Aorta (tissue), 5 donors: Measurements from ENCODE around the gene NHSL1. TPM values are rescaled to one million over a fixed set of nuclear protein-coding genes. Genes with fewer than 3 reads are reported as not detected.

Experiments
- ATAC-seq: fragments of 200-7000 bp; cut with Tn5 transposase; one replicate; pipeline ENCODE4 v1.9.1; 2022; ENCODE audit warnings: moderate library complexity; ENCODE audit not compliant: low FRiP score
- DNase-seq, 2 donors: peaks; one replicate each; pipeline ENCODE4 v3.0.0-alpha.2; 2020
- H3K27ac ChIP-seq, 2 donors: one replicate each; pipeline ENCODE4 v1.5.1; 2013; ENCODE audit warnings: low read length in 2 of 2, mild to moderate bottlenecking in 2 of 2, moderate library complexity in 2 of 2, control low read depth in 1 of 2, inconsistent platforms in 1 of 2, low read depth in 1 of 2
- H3K27me3 ChIP-seq, 2 donors: one replicate each; pipeline ENCODE4 v1.6.1; 2013; ENCODE audit warnings: control low read depth in 1 of 2, low read length in 1 of 2, mild to moderate bottlenecking in 1 of 2, moderate library complexity in 1 of 2; ENCODE audit not compliant: insufficient read depth in 2 of 2, control insufficient read depth in 1 of 2
- H3K36me3 ChIP-seq, 2 donors: one replicate each; pipeline ENCODE4 v1.6.1; 2013; ENCODE audit warnings: control low read depth in 1 of 2, low read length in 1 of 2, mild to moderate bottlenecking in 1 of 2; ENCODE audit not compliant: insufficient read depth in 2 of 2, control insufficient read depth in 1 of 2
- H3K4me1 ChIP-seq, 2 donors: one replicate each; pipeline ENCODE4 v1.6.1; 2013; ENCODE audit warnings: low read length in 2 of 2, control low read depth in 1 of 2, mild to moderate bottlenecking in 1 of 2, moderate library complexity in 1 of 2; ENCODE audit not compliant: insufficient read depth in 2 of 2, control insufficient read depth in 1 of 2
- H3K4me3 ChIP-seq, 2 donors: one replicate each; pipeline ENCODE4 v1.5.1; 2013; ENCODE audit warnings: low read length in 2 of 2, control low read depth in 1 of 2, mild to moderate bottlenecking in 1 of 2
- H3K9me3 ChIP-seq: one replicate; pipeline ENCODE4 v1.6.1; 2013; ENCODE audit warnings: mild to moderate bottlenecking, low read length; ENCODE audit not compliant: control insufficient read depth
- WGBS, 2 donors: extraction: QIAGEN DNeasy Blood & Tissue Kit; methylation state at CpG; one replicate each; pipeline ENCODE4 v1.1.7; 2013; 5-methylcytosine and 5-hydroxymethylcytosine counted together
- intact Hi-C, 2 donors: fragments of 100-400 bp; cut with DNase I; formaldehyde crosslinking; loops; one replicate each; pipeline versions ENCODE4 v1.14.2 to v1.15.0; 2022
- polyA plus RNA-seq, 2 donors: library from polyadenylated mRNA; stranded (reverse); fragments of 200-250 nt; gene quantifications; one replicate each; pipeline ENCODE4 v1.2.3, GENCODE V29; 2013
- total RNA-seq, 2 donors: library from RNA; stranded (reverse); fragmentation: NEBNext Ultra II Directional; extraction: Animal tissue kit (Norgen Biotek cat#: 25700); gene quantifications; one replicate each; pipeline ENCODE4 v1.2.1, GENCODE V29; 2021
- donor health status: healthy with polysubstance abuse.
- donor health status: Bipolar disorder and iron deficiency.
- donor health status: DM: no; HTN: no; CAD: no.
- donor health status: DM: no; HTN: no; CAD: no.
- donor health status: DM: yes; HTN: yes; CAD: no.

Gene NHSL1
- total and polyA plus RNA-seq, 4 donors: 0.56 to 25.2 (median 8.1) TPM

DNA sequence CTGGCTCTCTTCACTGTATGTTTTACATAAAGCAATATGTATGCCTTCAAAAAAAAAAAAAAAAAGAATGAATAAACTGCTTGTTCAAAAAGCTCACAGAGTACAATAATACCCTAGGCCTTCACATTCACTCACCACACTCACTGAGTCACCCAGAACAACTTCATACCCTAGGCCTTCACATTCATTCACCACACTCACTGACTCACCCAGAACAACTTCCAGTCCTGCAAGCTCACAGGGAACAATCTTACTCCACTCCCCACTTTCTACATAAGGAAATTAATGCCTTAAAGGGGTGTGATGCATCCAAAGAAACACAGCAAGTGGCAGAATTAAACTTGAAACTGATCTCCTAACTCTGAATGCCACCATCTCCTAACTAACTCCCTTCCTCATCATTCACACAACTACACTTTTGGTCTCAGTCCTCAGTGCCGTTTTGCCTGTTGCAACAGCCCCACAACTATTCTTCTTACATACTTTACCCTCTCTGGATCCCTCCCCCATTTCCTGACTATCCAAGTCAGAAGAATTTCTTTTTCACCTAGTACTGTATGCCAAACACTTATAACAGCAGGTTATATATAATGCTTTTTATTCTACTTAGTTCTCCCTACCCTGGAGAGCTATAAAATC, 34.2 kb downstream of the NHSL1 start:
- Histone ChIP-seq H3K4me3 (no peak overlapping the region), H3K27ac (no peak overlapping the region), H3K36me3 (no peaks in the 10 kb centered on the region), H3K9me3 (no peaks in the 10 kb centered on the region), H3K27me3 (no peaks in the 10 kb centered on the region), H3K4me1 (no peaks in the 10 kb centered on the region)
- no peak for DNase-seq
- no peak for ATAC-seq
- intact Hi-C loops: no loop called here
- WGBS, 2 donors: 52 to 65% methylated on average over 1 of the region's 1 CpG

DNA sequence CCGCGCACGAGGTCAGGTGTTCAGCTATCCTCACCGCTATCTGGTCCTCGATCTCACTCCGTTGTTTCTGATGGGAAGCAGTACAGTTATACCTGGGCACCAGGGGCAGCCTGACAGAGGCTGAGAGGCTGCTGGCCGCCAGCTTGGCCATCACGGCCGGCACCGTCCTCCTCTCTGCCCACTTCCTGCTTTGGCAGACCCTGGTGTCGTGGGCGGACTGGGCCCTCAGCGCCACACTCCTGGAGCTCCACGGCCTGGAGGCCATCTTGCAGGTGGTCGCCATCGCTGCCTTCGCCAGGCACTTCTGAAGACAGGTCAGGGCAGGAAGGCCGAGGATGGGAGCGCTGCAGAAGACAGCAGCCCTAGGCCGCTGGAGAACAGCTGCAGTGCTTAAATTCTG, 35.2 kb downstream of the NHSL1 start:
- intact Hi-C loops: no loop called here
- WGBS, 2 donors: 94 to 96% methylated on average over 20 of the region's 20 CpGs
- Histone ChIP-seq H3K36me3 (no peaks in the 10 kb centered on the region), H3K27ac (no peak overlapping the region), H3K4me3 (no peak overlapping the region), H3K4me1 (no peaks in the 10 kb centered on the region), H3K9me3 (no peaks in the 10 kb centered on the region), H3K27me3 (no peaks in the 10 kb centered on the region)
- ATAC-seq (no peak), DNase-seq (no peak)

DNA sequence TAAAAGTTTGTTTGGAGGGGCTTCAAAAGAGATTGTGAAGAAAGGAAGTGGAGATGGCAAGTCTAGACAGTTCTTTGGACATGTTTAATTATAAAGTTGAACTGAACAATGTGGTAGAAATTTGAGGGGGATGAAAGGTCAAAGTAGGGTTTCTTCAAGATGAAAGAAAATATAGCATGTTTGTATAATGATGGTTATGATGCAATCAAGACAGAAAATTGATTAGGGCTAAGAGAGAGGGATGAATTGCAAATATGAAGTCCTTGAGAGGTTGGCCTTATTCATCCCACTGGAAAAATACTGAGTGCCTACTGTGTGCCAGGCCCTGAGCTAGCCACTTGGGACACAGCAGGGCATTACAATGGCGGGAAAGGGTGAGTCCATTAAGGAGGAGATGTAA, 37.6 kb downstream of the NHSL1 start:
- Histone ChIP-seq H3K27me3 (no peaks in the 10 kb centered on the region), H3K4me1 (no peaks in the 10 kb centered on the region), H3K27ac (no peak overlapping the region), H3K36me3 (no peaks in the 10 kb centered on the region), H3K9me3 (no peaks in the 10 kb centered on the region), H3K4me3 (no peak overlapping the region)
- ATAC-seq: no peak
- 91 to 100% methylated on average over 1 of the region's 1 CpG for WGBS, 2 donors
- DNase-seq: no peak
- intact Hi-C loops: no loop called here

DNA sequence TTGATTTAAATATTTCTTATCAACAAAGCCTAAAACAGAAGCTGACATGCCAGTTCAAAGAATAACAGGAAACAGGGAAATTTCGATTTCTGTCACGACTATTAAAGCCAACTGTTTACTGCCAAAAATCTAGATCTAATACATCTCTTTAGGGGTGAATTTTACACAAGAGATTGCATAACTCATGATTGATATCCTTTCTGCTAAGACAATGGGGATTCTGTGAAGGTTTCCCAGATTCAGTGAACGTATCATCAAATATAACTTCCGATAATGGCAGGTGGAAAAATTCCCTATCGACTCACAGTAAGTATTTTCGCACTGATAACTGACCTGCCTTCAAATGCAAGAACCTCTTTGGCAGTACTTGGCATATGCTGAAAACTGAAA, 42.9 kb downstream of the NHSL1 start:
- no peak overlapping the region for H3K4me3 ChIP-seq
- 73 to 78% methylated on average over 6 of the region's 6 CpGs for WGBS, 2 donors
- no peak for ATAC-seq

DNA sequence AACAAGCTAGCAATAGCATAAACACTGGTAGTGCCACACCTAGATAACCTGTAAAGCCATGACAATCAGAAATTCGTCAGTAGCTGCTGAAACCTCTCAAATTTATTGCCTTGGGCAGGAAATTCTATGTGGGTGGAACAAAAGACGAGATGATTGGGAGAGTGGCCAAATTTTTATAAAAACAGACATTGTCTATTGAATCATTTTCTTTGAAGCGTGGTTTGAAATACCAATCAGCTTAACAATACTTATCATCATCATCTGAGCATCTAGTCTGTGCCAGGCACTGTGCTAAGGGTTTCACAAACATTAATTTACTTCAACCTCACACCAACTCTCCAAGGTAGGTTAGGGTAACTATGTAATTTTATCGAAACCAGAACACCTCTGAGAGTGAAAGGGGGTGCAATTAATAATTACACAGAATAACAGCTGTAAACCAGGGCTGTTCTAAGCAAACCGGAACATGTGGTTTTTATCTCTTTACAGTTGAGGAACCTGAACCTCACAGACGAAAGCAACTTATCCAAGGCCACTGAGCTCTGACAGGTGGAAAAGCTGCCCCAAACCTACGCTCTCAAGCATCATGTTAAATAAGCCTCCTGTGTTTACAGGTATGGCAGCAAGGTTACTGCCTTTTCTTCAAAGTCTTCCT, 43.4 kb downstream of the NHSL1 start:
- intact Hi-C loops: no loop called here
- no peak overlapping the region for H3K27ac ChIP-seq
- no peak for ATAC-seq
- H3K4me3 ChIP-seq: no peak overlapping the region
- DNase-seq: no peak
- H3K27me3 ChIP-seq: no peaks in the 10 kb centered on the region
- no peaks in the 10 kb centered on the region for H3K4me1 ChIP-seq
- no peaks in the 10 kb centered on the region for H3K36me3 ChIP-seq
- no peaks in the 10 kb centered on the region for H3K9me3 ChIP-seq
- WGBS, 2 donors: 82 to 84% methylated on average over 7 of the region's 7 CpGs

More for the DNA sequence above, 42.9 kb downstream of the NHSL1 start:
- no peak for DNase-seq
- intact Hi-C loops: no loop called here
- Histone ChIP-seq H3K27ac (no peak overlapping the region), H3K9me3 (no peaks in the 10 kb centered on the region), H3K27me3 (no peaks in the 10 kb centered on the region), H3K4me1 (no peaks in the 10 kb centered on the region), H3K36me3 (no peaks in the 10 kb centered on the region)

DNA sequence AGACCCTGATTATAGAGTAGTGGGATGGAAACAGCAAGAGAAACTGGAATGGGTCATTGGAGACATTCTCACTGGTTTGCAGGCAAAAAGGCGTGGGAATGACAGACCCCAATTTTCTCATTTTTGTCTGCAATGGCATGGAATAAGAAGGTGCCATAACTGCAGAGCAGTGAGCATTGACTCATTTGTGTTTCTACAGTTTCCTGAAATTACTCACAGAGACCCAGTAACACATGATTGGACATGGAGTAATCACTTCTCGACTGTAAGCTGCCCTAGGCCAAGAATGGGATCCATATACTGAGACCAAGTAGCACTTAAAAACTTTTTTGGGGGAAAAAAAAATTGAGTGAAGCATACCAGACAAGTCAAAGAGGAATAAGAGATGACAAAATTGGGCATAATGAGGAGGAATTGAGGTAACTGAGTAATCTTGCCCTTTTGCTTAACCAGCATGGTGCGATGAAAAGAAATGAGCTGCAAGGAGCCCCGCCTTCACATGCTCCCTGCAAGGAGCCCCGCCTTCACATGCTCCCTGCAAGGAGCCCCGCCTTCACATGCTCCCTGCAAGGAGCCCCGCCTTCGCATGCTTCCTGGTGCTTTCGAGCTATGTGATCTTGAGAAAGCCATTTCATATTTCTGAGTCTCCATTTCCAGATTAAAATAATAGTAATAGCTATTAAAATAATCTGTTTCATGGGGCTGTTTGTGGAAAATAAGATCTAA, 44.1 kb downstream of the NHSL1 start:
- no peak for ATAC-seq
- DNase-seq: peak in 1 of 2 donors; percentile 75
- Histone ChIP-seq H3K4me1 (no peaks in the 10 kb centered on the region), H3K36me3 (no peaks in the 10 kb centered on the region), H3K27me3 (no peaks in the 10 kb centered on the region), H3K27ac (no peak overlapping the region), H3K9me3 (no peaks in the 10 kb centered on the region), H3K4me3 (no peak overlapping the region)
- 89 to 98% methylated on average over 9 of the region's 9 CpGs for WGBS, 2 donors
- intact Hi-C loops: no loop called here

DNA sequence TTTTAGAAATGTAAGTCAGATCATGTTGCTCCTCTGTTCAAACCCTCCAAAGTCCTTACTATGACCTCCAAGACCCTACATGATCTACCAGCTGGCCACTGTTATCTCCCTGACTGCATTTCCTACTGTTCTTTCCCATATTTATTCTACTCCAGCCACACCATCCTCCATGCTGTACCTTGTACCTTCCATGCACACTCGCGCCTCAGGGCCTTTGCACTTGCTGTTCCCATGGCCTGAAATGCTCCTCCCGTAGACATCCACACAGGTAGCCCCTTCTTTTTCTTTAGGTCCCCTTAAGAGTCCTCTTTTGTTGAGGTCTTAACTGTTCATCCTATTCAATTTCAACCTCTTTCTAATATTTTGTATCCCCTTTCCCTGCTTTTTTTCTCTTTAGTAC, 48.3 kb downstream of the NHSL1 start:
- WGBS, 2 donors: 97% methylated on average over 3 of the region's 3 CpGs
- H3K27me3 ChIP-seq: no peaks in the 10 kb centered on the region

DNA sequence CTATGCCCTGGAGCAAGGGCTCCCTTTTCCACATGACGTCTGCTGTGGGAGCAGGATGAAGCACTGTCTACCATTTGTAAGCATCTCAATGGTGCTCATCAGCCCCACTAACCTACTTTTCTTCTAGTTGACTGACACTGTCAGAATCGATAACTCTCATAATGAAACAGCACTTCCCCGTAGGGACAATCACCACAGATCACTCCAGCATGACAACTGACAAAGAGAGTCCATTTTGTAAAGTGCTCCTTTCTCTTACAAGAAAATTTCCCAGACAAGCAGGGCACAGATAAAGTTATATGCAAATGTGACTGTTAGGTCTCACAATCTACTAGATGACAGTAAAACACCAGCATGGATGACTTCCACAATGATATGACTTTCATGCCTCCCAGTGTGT, 48.8 kb downstream of the NHSL1 start:
- H3K4me1 ChIP-seq: no peaks in the 10 kb centered on the region
- DNase-seq (no peak), ATAC-seq (no peak)
- no peaks in the 10 kb centered on the region for H3K27me3 ChIP-seq
- no peak overlapping the region for H3K27ac ChIP-seq
- intact Hi-C loops: no loop called here
- no peaks in the 10 kb centered on the region for H3K36me3 ChIP-seq
- 81 to 85% methylated on average over 3 of the region's 3 CpGs for WGBS, 2 donors
- H3K9me3 ChIP-seq: no peaks in the 10 kb centered on the region
- H3K4me3 ChIP-seq: no peak overlapping the region

More for the DNA sequence above, 48.3 kb downstream of the NHSL1 start:
- Histone ChIP-seq H3K4me1 (no peaks in the 10 kb centered on the region), H3K9me3 (no peaks in the 10 kb centered on the region), H3K27ac (no peak overlapping the region), H3K4me3 (no peak overlapping the region), H3K36me3 (no peaks in the 10 kb centered on the region)
- DNase-seq: no peak
- intact Hi-C loops: no loop called here
- ATAC-seq: no peak

DNA sequence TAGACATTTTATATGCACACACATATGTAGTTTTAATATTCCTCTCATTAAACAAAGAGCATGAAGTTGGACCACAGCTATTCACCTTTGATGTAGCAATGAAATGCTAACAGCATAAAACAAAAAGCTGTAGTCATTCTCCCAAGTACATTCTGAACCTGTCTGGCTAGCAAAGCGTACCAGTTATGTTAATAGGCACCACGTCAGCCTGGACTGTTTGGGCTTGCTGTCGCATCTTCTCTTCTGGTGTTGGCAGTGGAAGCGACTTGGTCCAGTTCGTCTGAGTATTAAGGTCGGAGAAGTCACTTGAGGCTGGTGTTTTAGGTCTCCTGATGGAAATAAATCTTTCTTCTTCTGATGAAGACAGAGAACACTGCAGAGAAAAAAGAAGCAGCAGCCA, 52.5 kb downstream of the NHSL1 start:
- Histone ChIP-seq H3K9me3 (no peaks in the 10 kb centered on the region), H3K36me3 (no peaks in the 10 kb centered on the region), H3K4me1 (no peaks in the 10 kb centered on the region), H3K4me3 (no peak overlapping the region), H3K27ac (no peak overlapping the region), H3K27me3 (no peaks in the 10 kb centered on the region)
- ATAC-seq (no peak), DNase-seq (no peak)
- intact Hi-C loops: no loop called here
- WGBS, 2 donors: 84 to 86% methylated on average over 6 of the region's 6 CpGs
